Prostate gland (tissue), 2 donors: ENCODE data around the gene GFRA4.

Experiments used
- POLR2A ChIP-seq: fragments of 450-650 bp; IDR thresholded peaks from one replicate; pipeline ENCODE4 v1.6.1; 2016; ENCODE audit warnings: antibody characterized with exemption, mild to moderate bottlenecking
- POLR2AphosphoS5 ChIP-seq: sonication (generic); formaldehyde crosslinking; IDR thresholded peaks from one replicate; pipeline ENCODE4 v1.6.1; 2017; ENCODE audit warnings: antibody characterized with exemption
- TF ChIP-seq, protein P1 (sequence below), 4 experiments: fragments of 200-600 bp in 2 of 4; fragments of 450-650 bp in 2 of 4; sonication (generic) in 2 of 4; IDR thresholded peaks; 1 replicate in 3 of 4; 2 replicates in 1 of 4; pipeline ENCODE4 v1.5.1; 2016 to 2019; ENCODE audit warnings: antibody characterized with exemption in 4 of 4, mild to moderate bottlenecking in 2 of 4, moderate library complexity in 2 of 4

DNA sequence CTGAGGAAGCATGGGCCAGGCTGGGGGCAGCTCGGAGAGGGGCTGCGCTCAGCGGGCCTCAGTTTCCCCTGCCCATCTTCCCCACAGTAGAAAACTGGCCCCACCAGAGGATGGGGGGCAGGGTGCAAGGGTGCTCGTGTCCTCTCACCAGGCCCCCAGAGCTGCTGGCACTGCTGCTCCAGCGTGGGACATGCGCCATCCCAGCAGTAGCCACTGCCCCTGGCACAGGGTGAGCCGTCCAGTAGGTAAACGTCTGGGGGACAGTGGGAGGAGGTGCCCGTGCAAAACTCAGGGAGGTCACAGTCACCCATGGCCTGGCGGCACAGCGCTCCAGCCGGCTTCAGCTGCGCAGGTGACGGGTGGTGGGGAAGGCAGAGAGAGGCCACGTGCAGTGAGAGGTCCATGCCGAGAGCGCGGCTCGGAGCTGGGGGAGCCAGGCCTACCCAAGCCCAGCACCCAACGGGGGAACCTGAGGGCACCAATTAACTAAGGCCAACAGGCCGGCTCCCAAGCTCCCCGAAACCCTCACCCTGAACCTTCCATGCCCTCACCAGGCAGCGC lies 8.9 kb upstream of the GFRA4 start:
- TF ChIP-seq POLR2AphosphoS5: no peak
- TF ChIP-seq, protein P1, sequence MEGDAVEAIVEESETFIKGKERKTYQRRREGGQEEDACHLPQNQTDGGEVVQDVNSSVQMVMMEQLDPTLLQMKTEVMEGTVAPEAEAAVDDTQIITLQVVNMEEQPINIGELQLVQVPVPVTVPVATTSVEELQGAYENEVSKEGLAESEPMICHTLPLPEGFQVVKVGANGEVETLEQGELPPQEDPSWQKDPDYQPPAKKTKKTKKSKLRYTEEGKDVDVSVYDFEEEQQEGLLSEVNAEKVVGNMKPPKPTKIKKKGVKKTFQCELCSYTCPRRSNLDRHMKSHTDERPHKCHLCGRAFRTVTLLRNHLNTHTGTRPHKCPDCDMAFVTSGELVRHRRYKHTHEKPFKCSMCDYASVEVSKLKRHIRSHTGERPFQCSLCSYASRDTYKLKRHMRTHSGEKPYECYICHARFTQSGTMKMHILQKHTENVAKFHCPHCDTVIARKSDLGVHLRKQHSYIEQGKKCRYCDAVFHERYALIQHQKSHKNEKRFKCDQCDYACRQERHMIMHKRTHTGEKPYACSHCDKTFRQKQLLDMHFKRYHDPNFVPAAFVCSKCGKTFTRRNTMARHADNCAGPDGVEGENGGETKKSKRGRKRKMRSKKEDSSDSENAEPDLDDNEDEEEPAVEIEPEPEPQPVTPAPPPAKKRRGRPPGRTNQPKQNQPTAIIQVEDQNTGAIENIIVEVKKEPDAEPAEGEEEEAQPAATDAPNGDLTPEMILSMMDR (IDR thresholded peaks at IDR 0.05): no peak
- TF ChIP-seq POLR2A: no peak
